Measurements from ENCODE around the gene YWHAH.

The YWHAH gene

DNA sequence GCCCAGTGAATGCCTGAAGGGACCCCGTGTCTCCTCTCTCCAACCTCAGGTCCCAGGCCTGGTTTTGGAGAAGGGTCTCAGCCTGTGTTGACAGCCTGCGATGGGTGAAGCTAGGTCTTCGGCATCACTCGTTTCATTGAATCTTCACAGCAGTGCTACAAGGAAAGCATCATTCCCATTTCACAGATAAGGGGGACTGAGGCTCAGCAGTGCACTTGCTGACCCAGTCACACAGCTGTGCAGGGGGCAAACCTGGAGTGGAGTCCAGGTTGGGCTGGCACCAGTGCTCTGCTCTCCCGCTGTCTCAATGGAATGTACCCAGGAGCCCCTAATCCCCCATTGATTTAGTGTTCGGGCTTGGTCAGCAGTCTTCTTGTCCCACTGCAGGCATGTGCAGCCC lies 10.9 kb upstream of the YWHAH start:
- no peaks in the 10 kb centered on the region for H3K9me3 Mint-ChIP-seq
- peaks cover 16% of the 10 kb centered on the region for H3K27me3 Mint-ChIP-seq (ENCODE audit: low read depth)
- no peak overlapping the region for H3K4me3 Mint-ChIP-seq
- no peaks in the 10 kb centered on the region for H3K4me1 Mint-ChIP-seq (ENCODE audit: low read depth)
- H3K36me3 Mint-ChIP-seq (ENCODE audit: low read depth): no peaks in the 10 kb centered on the region
- H3K27ac Mint-ChIP-seq: no peak overlapping the region

DNA sequence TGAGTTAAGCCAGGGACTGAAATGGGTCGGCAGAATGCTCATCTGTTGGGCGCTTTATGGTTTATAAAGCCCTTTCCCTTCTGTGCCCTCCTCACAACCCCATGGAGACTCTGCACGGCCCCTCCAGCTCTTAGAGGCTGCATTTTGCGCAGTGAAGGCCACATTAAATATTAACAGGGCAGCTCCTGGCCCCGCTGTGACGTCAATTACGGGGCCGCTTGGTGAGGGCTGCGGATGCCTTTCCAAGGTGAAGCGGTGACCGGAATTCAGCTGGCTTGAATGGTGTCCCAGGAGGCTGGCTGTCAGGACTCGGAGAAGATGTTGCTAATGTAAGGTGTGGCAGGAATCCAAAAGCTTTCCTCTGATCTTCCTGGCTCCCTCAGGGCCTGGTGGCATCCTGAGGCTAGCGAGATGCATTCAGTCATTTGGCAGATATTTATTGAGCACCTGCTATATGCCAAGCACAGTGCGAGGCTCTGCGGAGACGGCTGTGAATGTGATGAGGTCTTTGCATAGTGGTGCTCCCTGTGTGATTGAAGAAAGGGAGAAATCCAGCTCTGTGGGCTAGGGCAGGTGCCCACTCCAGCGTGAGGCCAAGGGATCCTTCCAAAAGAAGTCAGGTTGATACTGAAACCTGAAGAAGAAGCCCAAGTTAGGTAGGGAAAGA lies 10.4 kb upstream of the YWHAH start:
- Mint-ChIP-seq H3K9me3 (no peaks in the 10 kb centered on the region), H3K27ac (no peak overlapping the region), H3K4me3 (no peak overlapping the region), H3K27me3 (ENCODE audit: low read depth) (peaks cover 16% of the 10 kb centered on the region), H3K4me1 (ENCODE audit: low read depth) (no peaks in the 10 kb centered on the region), H3K36me3 (ENCODE audit: low read depth) (no peaks in the 10 kb centered on the region)

DNA sequence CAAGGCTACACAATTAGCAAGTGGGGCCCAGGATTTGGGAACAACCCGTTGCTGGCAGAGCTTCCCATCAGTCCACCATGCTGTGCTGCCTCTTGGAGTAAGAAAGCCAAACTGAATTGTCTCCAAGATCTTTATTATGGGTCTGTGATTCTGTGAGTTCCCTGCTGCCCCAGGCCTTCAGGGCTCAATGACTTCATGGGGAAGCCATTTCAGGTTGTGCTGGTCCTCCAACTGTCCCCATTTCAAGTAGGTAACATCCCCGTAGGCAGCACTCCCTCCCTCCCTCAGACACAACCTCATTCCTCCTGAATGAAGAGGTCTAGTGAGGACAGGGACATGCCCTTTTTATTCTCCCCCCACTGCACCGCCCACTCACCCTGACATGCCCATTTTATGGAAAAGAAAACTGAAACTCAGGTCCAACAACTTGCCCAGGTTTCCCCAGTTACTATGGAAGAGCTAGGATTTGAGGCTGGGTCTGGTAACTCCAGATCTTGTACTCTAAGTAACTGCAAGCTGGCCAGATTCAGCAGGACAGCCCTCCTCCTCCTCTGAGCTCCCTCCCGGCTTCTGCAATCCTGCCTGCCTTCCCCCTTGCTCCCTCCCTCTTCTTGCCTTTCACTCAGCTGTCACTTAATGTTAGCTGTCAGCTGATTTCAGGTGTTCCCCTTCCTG lies 8.2 kb upstream of the YWHAH start:
- Mint-ChIP-seq H3K9me3 (no peaks in the 10 kb centered on the region), H3K4me1 (ENCODE audit: low read depth) (no peaks in the 10 kb centered on the region), H3K4me3 (no peak overlapping the region), H3K27ac (no peak overlapping the region), H3K27me3 (ENCODE audit: low read depth) (peaks cover 16% of the 10 kb centered on the region), H3K36me3 (ENCODE audit: low read depth) (no peaks in the 10 kb centered on the region)

DNA sequence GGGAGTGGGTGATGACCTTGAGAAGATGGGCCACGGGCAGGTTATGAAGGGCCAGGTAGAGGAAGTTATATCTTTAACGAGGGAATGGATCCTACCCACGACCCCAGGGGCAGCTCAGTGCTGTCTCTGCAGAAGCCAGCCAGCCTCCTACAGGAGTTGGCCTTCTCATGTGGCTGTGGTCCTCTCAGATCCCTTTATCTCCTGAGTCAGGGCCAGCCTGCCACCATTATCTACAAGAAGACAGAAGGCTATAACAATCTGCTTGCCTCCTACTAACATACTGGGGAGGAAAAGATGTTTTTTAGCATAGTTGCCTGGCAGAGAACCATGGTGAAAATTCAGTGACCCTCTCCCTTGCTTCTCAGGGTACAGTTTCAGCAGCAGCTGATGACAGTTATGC lies 7.0 kb upstream of the YWHAH start:
- Mint-ChIP-seq H3K4me3 (no peak overlapping the region), H3K36me3 (ENCODE audit: low read depth) (no peaks in the 10 kb centered on the region), H3K9me3 (no peaks in the 10 kb centered on the region), H3K27ac (no peak overlapping the region), H3K27me3 (ENCODE audit: low read depth) (peaks cover 10% of the 10 kb centered on the region), H3K4me1 (ENCODE audit: low read depth) (no peaks in the 10 kb centered on the region)

DNA sequence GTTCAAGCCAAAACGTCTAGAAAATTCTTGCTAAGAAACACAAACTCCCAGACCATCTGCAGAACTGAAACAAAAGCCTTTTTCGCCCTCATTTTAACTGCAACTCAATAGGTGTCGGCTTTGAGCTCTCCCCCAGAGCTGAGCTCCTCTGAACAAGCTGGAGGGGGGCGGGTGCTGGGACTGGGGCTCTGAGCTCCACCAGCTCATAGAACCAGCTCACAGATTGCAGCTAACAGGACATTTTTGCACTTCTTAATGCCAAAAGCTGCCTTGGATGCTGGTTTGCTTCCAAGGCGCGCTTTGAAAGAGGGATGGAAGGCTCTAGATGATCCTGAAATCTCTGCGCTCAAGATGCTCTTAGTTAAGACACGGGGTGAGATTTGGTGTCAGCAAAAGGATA lies 6.0 kb upstream of the YWHAH start:
- Mint-ChIP-seq H3K27me3 (ENCODE audit: low read depth) (peaks cover 10% of the 10 kb centered on the region), H3K9me3 (no peaks in the 10 kb centered on the region), H3K27ac (no peak overlapping the region), H3K4me3 (no peak overlapping the region), H3K36me3 (ENCODE audit: low read depth) (no peaks in the 10 kb centered on the region), H3K4me1 (ENCODE audit: low read depth) (no peaks in the 10 kb centered on the region)

DNA sequence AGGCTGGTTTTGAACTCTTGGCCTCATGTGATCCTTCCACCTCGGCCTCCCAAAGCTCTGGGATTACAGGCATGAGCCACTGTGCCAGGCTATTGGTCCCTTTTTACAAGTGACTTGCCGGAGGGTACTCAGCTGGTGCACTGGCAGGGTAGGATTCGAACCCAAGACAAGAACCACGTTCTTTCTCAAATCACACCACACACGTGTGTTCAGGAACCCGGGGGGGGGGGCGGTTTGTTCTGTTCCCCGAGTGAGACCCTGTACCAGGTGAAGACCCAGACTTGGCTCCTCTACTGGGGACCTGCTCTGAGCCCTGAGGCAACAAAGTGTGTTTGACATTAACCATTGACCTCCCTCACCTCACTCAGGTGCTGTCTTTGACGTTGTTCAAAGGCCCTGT lies 3.8 kb upstream of the YWHAH start:
- Mint-ChIP-seq H3K4me1 (ENCODE audit: low read depth) (peaks cover 2% of the 10 kb centered on the region), H3K4me3 (no peak overlapping the region), H3K27ac (no peak overlapping the region), H3K36me3 (ENCODE audit: low read depth) (no peaks in the 10 kb centered on the region), H3K27me3 (ENCODE audit: low read depth) (peaks cover 4% of the 10 kb centered on the region), H3K9me3 (no peaks in the 10 kb centered on the region)

DNA sequence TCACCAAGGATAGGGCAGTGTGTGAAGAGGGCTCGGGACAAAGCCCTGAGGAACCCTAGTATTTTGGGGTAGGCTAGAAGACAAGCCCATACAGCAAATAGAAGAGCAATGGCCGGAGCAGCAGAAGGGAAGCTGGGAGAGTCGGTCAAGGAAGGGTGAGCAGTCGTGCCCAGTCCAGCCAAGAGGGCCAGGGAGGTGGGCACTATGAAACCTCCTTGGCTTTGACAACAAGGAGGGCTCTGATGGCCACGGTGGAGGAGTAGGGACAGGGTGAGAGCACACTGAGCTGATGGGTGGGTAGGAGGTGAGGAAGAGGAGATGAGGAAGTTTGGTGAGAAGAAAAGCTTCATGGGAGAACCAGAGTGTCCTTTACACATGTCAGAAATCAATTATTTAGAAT lies 2.2 kb upstream of the YWHAH start:
- Mint-ChIP-seq H3K27ac (peak overlapping the region; percentile 14), H3K27me3 (ENCODE audit: low read depth) (peaks cover 1% of the 10 kb centered on the region), H3K36me3 (ENCODE audit: low read depth) (peaks cover under 1% of the 10 kb centered on the region), H3K9me3 (no peaks in the 10 kb centered on the region), H3K4me3 (peak overlapping the region; percentile 35), H3K4me1 (ENCODE audit: low read depth) (peaks cover 3% of the 10 kb centered on the region)

DNA sequence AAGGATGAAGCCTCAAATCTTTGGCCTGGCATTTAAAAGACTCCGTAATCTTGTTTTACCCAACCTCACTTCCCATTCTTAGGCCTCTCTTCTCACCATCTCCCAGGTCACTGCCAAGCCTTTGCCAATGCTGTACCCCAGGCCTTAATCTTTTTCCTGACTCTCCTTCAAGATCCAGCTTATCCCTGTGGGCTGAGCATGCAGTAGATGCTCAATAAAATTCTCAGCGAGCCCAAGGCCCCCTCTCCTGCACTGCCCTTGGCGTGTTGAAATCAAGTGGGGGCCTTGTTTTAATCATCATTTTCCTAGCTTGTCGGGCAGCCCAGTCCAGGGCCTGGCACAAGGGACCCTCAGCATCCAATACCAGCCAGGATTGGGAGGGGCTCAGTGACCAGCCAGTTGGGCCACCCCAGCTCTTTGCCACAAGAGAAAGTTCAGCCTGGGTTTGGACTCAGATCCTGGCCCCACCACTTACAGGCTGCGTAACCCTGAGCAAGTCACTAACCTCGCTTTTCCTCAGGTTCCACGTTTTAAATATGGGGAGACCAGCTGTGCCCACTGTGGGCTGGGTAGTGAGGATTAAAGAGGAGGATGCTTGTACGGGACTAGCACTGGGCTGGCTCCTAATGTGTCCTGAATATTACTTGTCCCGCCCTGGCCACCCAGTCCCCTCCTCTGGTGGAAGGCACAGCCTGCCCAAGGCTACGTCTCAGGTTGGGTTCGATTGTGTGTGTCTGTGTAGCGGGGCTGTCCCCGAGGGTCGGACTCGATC lies 943 bp upstream of the YWHAH start:
- Mint-ChIP-seq H3K27ac (peak overlapping the region; percentile 76), H3K4me3 (peak overlapping the region; percentile 90), H3K4me1 (ENCODE audit: low read depth) (peaks cover 11% of the 10 kb centered on the region), H3K9me3 (no peaks in the 10 kb centered on the region), H3K36me3 (ENCODE audit: low read depth) (peaks cover 9% of the 10 kb centered on the region), H3K27me3 (ENCODE audit: low read depth) (no peaks in the 10 kb centered on the region)

DNA sequence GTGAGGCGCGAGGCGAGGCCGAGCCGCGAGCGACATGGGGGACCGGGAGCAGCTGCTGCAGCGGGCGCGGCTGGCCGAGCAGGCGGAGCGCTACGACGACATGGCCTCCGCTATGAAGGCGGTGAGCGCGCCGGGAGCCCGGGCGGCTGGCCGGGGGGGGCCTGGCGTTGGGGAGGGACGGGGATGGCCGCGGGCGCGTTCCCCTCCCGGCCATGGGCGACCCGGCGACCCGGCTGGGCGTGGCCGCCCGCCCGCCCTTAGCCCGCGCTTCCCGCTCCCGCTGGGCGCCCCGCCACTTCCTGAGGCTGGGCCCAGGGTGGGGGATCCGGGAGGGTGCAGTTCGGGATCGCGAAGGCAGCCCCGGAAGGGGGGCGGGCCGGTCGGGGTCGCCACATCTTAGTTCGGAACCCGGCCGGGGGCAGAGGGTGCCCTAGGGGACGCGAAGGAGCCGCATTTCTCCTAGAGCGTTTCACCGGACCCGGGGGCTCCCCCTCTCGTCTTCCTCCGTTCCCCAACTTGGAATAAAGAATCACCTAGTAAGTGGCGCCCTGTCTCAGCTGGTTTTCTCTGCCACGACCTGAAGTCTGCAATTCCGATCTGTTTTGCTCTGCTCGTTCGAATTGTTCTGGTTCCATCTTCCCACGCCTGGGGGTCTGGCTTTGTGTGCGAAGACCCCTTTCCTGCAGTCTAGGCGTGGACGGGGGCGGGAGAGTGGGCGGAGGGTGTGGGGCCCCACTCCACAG lies 536 bp downstream of the YWHAH start:
- Mint-ChIP-seq H3K9me3 (no peaks in the 10 kb centered on the region), H3K27me3 (ENCODE audit: low read depth) (no peaks in the 10 kb centered on the region), H3K27ac (no peak overlapping the region), H3K4me1 (ENCODE audit: low read depth) (peaks cover 11% of the 10 kb centered on the region), H3K36me3 (ENCODE audit: low read depth) (peaks cover 13% of the 10 kb centered on the region), H3K4me3 (no peak overlapping the region)

DNA sequence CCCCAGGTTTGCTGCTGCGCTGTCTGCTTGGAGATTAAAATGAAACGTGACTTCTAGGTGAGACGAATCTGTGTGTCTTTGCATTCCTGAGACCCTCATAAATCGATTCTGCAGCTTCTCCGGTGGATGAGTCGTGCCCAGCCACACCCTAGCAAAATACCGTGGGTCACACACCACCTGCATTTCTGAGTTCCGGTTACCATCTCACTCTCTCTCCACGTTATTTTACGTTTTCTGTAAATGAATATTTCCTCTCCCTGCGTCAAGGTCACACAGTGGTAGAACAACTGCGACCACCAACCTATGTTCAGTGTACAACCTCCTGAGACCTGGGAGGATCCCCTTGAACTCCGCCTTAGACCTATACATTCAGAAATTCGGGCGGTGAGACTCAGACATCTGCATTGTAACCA lies 1.1 kb downstream of the YWHAH start:
- no peak overlapping the region for H3K27ac Mint-ChIP-seq
- H3K9me3 Mint-ChIP-seq: no peaks in the 10 kb centered on the region
- no peaks in the 10 kb centered on the region for H3K27me3 Mint-ChIP-seq (ENCODE audit: low read depth)
- peaks cover 12% of the 10 kb centered on the region for H3K4me1 Mint-ChIP-seq (ENCODE audit: low read depth)
- H3K36me3 Mint-ChIP-seq (ENCODE audit: low read depth): peaks cover 15% of the 10 kb centered on the region
- no peak overlapping the region for H3K4me3 Mint-ChIP-seq

DNA sequence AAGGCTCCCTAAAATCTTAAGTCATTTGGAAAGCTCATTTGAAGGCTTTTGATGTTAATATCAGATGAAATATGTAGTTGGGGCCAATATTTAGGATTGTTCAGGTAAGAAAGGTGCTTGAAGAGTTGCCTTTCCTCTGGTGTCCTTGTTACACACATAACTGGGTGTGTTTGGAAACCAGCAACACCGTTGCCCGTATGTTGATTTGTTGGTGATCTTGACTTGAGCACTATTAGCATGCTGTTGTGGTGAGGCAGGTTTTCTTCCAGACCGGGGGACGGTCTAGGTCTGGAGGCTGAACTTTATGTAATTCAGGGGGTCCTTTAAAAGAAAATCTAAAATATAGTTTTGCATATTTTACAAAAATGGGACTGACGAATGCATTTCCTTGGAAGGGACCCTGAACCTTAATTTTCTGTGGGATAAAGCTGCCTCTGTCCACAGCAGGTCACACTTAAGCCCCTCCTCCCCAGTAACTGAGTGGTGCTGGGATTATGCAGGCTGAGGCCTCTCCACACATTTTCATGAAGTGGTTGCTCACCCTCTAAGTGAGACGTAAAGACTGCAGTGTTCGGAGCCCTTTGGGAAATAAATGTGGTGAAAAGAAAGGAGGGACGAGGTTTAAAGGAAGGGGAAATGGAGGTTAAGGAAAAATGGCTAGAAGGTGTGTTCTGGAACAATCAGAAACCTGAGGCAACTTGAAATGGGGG lies 1.8 kb downstream of the YWHAH start:
- Mint-ChIP-seq H3K36me3 (ENCODE audit: low read depth) (peaks cover 17% of the 10 kb centered on the region), H3K27me3 (ENCODE audit: low read depth) (no peaks in the 10 kb centered on the region), H3K4me1 (ENCODE audit: low read depth) (peaks cover 17% of the 10 kb centered on the region), H3K27ac (no peak overlapping the region), H3K4me3 (no peak overlapping the region), H3K9me3 (no peaks in the 10 kb centered on the region)

DNA sequence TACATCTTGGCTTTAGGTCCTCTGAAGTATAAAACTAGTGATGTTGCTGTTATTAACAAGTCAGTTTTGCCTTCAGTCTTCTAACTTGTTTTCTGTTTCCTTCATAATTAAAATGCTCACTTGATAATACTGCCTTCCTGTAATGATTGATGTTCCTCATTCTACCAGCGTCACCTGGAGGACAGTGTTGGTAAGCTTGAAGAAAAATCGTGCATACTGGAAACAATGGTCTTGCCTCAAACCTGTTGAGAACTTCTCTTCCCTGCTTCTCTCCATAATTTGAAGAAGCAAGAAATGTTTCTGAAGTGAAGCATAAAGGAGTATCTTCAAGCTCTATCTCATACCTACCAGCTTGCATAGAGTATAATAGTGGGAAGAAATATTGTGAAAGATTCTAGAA lies 3.0 kb downstream of the YWHAH start:
- Mint-ChIP-seq H3K27me3 (ENCODE audit: low read depth) (no peaks in the 10 kb centered on the region), H3K27ac (peak overlapping the region; percentile 33)

DNA sequence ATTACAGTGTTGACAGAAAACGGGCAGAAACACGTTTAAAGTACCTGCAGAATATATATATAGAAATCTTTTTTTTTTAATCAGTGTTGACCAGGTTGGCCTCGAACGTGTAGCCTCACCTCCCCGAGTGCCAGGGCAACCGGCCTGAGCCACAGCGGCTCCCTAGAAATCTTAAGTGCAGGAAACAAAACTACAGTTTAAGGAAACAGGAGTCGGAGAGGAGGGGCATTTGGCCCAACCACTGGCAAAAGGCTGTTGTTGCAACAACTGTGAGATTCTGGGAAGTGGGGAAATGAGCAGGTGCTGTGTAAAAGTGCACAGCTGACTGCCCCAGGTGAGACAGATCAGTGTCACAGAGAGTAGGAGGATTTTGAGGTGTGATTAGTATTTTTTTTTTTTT lies 3.7 kb downstream of the YWHAH start:
- Mint-ChIP-seq H3K27ac (no peak overlapping the region), H3K9me3 (no peaks in the 10 kb centered on the region), H3K27me3 (ENCODE audit: low read depth) (no peaks in the 10 kb centered on the region), H3K36me3 (ENCODE audit: low read depth) (peaks cover 22% of the 10 kb centered on the region), H3K4me1 (ENCODE audit: low read depth) (peaks cover 29% of the 10 kb centered on the region), H3K4me3 (no peak overlapping the region)

More for the DNA sequence above, 3.0 kb downstream of the YWHAH start:
- peak overlapping the region; percentile 49 for H3K4me3 Mint-ChIP-seq
- H3K9me3 Mint-ChIP-seq: no peaks in the 10 kb centered on the region
- H3K36me3 Mint-ChIP-seq (ENCODE audit: low read depth): peaks cover 22% of the 10 kb centered on the region
- H3K4me1 Mint-ChIP-seq (ENCODE audit: low read depth): peaks cover 29% of the 10 kb centered on the region

DNA sequence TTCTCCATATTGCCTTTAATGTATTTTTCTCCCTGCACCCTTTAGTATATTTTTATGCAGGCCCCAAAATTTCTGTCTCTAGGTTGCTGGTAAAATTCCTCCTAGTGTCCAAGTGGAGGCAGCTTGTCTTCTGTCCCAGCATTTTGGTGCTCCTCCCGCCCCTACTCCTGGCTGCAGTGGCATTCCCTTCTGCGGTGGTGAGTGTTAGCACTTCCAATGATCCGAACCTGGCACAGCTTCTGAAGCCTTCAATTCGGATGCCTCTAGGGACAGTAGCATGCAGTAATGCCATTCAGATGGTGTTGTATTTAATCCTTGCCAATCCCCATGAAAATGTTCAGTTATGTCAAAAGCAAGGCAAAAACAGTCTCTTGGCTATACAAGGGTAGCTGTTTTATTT lies 5.9 kb downstream of the YWHAH start:
- Mint-ChIP-seq H3K9me3 (no peaks in the 10 kb centered on the region), H3K27me3 (ENCODE audit: low read depth) (no peaks in the 10 kb centered on the region), H3K4me3 (no peak overlapping the region), H3K4me1 (ENCODE audit: low read depth) (peaks cover 47% of the 10 kb centered on the region), H3K27ac (no peak overlapping the region), H3K36me3 (ENCODE audit: low read depth) (peaks cover 34% of the 10 kb centered on the region)
